SH-SY5Y (cell line): ENCODE data around the gene RMND1.

Experiments
- GATA2 ChIP-seq: IDR thresholded peaks from 2 replicates; pipeline ENCODE4 v1.6.1; 2011; ENCODE audit warnings: mild to moderate bottlenecking, low read depth, low read length
- GATA3 ChIP-seq: IDR thresholded peaks from 2 replicates; pipeline ENCODE4 v1.6.1; 2011; ENCODE audit warnings: low read depth, mild to moderate bottlenecking, low read length, moderate library complexity

GRCh38 chr6:151443911-151444621, 7.9 kb downstream of the RMND1 start:
- TF ChIP-seq GATA2 (no peak), GATA3 (no peak)
